ENCODE results near the gene APP. TPM values are rescaled to one million over a fixed set of nuclear protein-coding genes. Genes with fewer than 3 reads are reported as not detected.

The APP gene
- total and polyA plus RNA-seq, 8 donors, result 373 to 671 (median 580) TPM

GRCh38 chr21:25881524-25882376 is 288.8 kb downstream of the APP start:
- peaks cover 0 to 15% of the 10 kb centered on the region in 2 donors for H3K36me3 ChIP-seq
- H3K27ac ChIP-seq, result no peak overlapping the region
- no peak overlapping the region for H3K4me3 ChIP-seq
- no peaks in the 10 kb centered on the region for H3K9me3 ChIP-seq
- peak; percentile 93 for ATAC-seq
- intact Hi-C loops (cut with DNase I), result loop anchor here in 1 of 2 donors (5.0 kb wide), 1 partner anchor 836 kb away; no protein-coding TSS in a partner anchor
- peak; percentile 91 for TF ChIP-seq CTCF (IDR thresholded peaks at IDR 0.05)
- H3K27me3 ChIP-seq, result no peaks in the 10 kb centered on the region
- no peaks in the 10 kb centered on the region for H3K4me1 ChIP-seq
- DNase-seq, result peak; percentile 47 to 83 (median 65)

DNA sequence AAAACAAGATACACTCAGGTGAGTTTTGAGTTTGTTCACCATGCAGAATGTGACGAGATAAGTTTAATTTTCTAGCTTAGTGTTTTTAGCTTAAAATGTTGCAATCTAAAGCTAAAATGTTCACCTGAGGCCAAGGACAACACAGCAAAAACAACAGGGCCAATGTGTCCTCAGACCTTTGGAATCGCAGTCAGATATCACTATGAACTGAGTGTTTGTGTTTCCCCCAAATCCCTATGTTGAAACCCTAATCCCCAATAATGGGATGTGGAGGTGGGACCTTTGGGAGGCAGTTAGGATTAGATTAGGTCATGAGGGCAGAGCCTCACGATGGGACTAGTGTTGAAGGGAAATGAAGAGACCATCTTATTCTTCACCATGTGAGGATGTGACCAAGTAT is 291.4 kb downstream of the APP start:
- H3K36me3 ChIP-seq, result peaks cover 0 to 15% of the 10 kb centered on the region in 2 donors
- H3K4me3 ChIP-seq, result no peak overlapping the region
- no peak overlapping the region for H3K27ac ChIP-seq
- ATAC-seq (no peak), DNase-seq (no peak)
- H3K4me1 ChIP-seq, result no peaks in the 10 kb centered on the region
- no peak for TF ChIP-seq CTCF (IDR thresholded peaks at IDR 0.05)
- intact Hi-C loops (cut with DNase I), result no loop called here
- H3K9me3 ChIP-seq, result no peaks in the 10 kb centered on the region
- no peaks in the 10 kb centered on the region for H3K27me3 ChIP-seq

DNA sequence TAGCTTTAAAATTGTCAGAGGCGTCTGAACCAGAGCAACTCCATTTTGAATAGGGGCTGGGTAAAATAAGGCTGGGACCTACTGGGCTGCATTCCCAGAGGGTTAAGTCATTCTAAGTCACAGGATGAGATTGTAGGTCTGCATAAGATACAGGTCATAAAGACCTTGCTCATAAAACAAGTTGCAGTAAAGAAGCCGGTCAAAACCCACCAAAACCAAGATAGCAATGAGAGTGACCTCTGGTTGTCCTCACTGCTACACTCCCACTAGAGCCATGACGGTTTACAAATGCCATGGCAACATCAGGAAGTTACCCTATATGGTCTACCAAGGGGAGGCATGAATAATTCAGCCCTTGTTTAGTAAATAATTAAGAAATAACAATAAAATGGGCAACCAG is 292.2 kb downstream of the APP start:
- intact Hi-C loops (cut with DNase I), result no loop called here
- no peak overlapping the region for H3K27ac ChIP-seq
- DNase-seq, result no peak
- peaks cover 0 to 15% of the 10 kb centered on the region in 2 donors for H3K36me3 ChIP-seq
- no peak for TF ChIP-seq CTCF (IDR thresholded peaks at IDR 0.05)
- no peak overlapping the region for H3K4me3 ChIP-seq
- ATAC-seq, result no peak
- H3K9me3 ChIP-seq, result no peaks in the 10 kb centered on the region
- H3K4me1 ChIP-seq, result no peaks in the 10 kb centered on the region
- H3K27me3 ChIP-seq, result no peaks in the 10 kb centered on the region

DNA sequence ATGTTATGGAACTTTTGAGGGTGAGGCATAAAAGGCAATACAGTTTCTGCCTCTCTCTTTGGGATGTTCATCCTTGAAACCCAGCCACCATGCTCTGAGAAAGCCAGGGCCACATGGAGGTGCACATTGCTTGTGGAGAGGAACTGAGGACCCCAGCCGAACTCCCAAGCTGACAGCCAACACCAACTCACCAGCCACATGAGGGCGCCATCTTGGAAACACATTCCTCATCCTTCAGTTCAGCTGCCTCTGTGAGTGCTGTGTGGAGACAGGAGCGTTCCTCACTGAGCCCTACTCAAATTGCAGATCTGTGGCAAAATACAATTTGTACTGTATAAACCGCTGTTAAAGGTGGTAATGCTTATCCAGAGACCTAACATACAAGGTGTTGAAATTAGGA is 298.3 kb downstream of the APP start:
- Histone ChIP-seq H3K9me3 (no peaks in the 10 kb centered on the region), H3K4me1 (no peaks in the 10 kb centered on the region), H3K27me3 (no peaks in the 10 kb centered on the region), H3K36me3 (no peaks in the 10 kb centered on the region), H3K4me3 (no peak overlapping the region), H3K27ac (no peak overlapping the region)
- DNase-seq, result no peak
- no peak for TF ChIP-seq CTCF (IDR thresholded peaks at IDR 0.05)
- no peak for ATAC-seq
- intact Hi-C loops (cut with DNase I), result no loop called here

- Histone ChIP-seq H3K4me1 (no peaks in the 10 kb centered on the region), H3K27ac (no peak overlapping the region), H3K36me3 (no peaks in the 10 kb centered on the region), H3K4me3 (no peak overlapping the region), H3K9me3 (no peaks in the 10 kb centered on the region), H3K27me3 (no peaks in the 10 kb centered on the region)
- ATAC-seq (no peak), DNase-seq (no peak)
- no peak for TF ChIP-seq CTCF (IDR thresholded peaks at IDR 0.05)
- intact Hi-C loops (cut with DNase I), result no loop called here
These were observed 299.0 kb downstream of the APP start for GRCh38 chr21:25871566-25871965.
